Calu3 (cell line): ENCODE measurements around the gene APBA1. TPM values are rescaled to one million over a fixed set of nuclear protein-coding genes. Genes with fewer than 3 reads are reported as not detected.

ENCODE experiments used
- BruUV-seq: library from RNA; stranded (reverse); fragments of 400-500 nt; replicated peaks from 2 replicates; lab custom pipeline; 2021; lab: Mats Ljungman, UMichigan
- CTCF ChIA-PET: fragments of 300-600 bp; sonication (Branson Sonifier 250); formaldehyde crosslinking; loops from one replicate; lab custom pipeline; 2022; ENCODE audit warnings: antibody characterized with exemption; lab: Charles Lee
- DNase-seq: peaks from one replicate; pipeline ENCODE4 v3.0.0; 2022
- H3K27ac Mint-ChIP-seq: one replicate; pipeline ENCODE4 v1.8.0; 2022; ENCODE audit warnings: mixed read lengths; ENCODE audit not compliant: unreplicated experiment
- H3K27me3 Mint-ChIP-seq: one replicate; pipeline ENCODE4 v1.8.0; 2022; ENCODE audit warnings: mixed read lengths; ENCODE audit not compliant: unreplicated experiment
- H3K36me3 Mint-ChIP-seq: one replicate; pipeline ENCODE4 v1.8.0; 2022; ENCODE audit warnings: mild to moderate bottlenecking, moderate library complexity, mixed read lengths; ENCODE audit not compliant: insufficient read depth, unreplicated experiment
- H3K4me1 Mint-ChIP-seq: one replicate; pipeline ENCODE4 v1.8.0; 2022; ENCODE audit warnings: mild to moderate bottlenecking, low read depth, mixed read lengths; ENCODE audit not compliant: unreplicated experiment
- H3K4me3 Mint-ChIP-seq: one replicate; pipeline ENCODE4 v1.8.0; 2022; ENCODE audit warnings: mild to moderate bottlenecking, low read depth, moderate library complexity, mixed read lengths; ENCODE audit not compliant: unreplicated experiment
- H3K9me3 Mint-ChIP-seq: one replicate; pipeline ENCODE4 v1.8.0; 2022; ENCODE audit warnings: low read depth, mixed read lengths; ENCODE audit not compliant: unreplicated experiment
- CTCF ChIP-seq: fragments of 200-600 bp; IDR thresholded peaks from one replicate; pipeline ENCODE4 v1.8.0; 2022; ENCODE audit warnings: antibody characterized with exemption; ENCODE audit not compliant: unreplicated experiment
- intact Hi-C: fragments of 100-400 bp; cut with micrococcal nuclease; formaldehyde crosslinking; loops from one replicate; pipeline ENCODE4 v1.10.0; 2022; ENCODE audit not compliant: unreplicated experiment
- total RNA-seq: library from RNA; stranded (reverse); gene quantifications from 2 replicates; pipeline ENCODE4 v1.2.3, GENCODE V29; 2022

The APBA1 gene
- total RNA-seq, 1 experiment from 2014 or later: 4.4 TPM

GRCh38 chr9:69573651-69574050 is 98.5 kb downstream of the APBA1 start:
- no peak for TF ChIP-seq CTCF
- Mint-ChIP-seq H3K27me3 (no peaks in the 10 kb centered on the region), H3K4me3 (no peak overlapping the region), H3K36me3 (no peaks in the 10 kb centered on the region), H3K9me3 (no peaks in the 10 kb centered on the region), H3K27ac (no peak overlapping the region), H3K4me1 (peaks cover 26% of the 10 kb centered on the region)
- DNase-seq: no peak
- CTCF ChIA-PET: no interaction called here
- BruUV-seq: no TSS peak
- intact Hi-C loops: no loop called here

- CTCF ChIA-PET: no interaction called here
- H3K4me3 Mint-ChIP-seq: no peak overlapping the region
- TF ChIP-seq CTCF: no peak
- BruUV-seq: no TSS peak
- H3K27ac Mint-ChIP-seq: no peak overlapping the region
- no peaks in the 10 kb centered on the region for H3K9me3 Mint-ChIP-seq
- H3K4me1 Mint-ChIP-seq: peaks cover 26% of the 10 kb centered on the region
- no peaks in the 10 kb centered on the region for H3K36me3 Mint-ChIP-seq
- no peak for DNase-seq
- intact Hi-C loops: no loop called here
- no peaks in the 10 kb centered on the region for H3K27me3 Mint-ChIP-seq
Observed at GRCh38 chr9:69572611-69573010, 99.6 kb downstream of the APBA1 start.

GRCh38 chr9:69571032-69571431 is 101.1 kb downstream of the APBA1 start:
- Mint-ChIP-seq H3K9me3 (no peaks in the 10 kb centered on the region), H3K27me3 (no peaks in the 10 kb centered on the region), H3K4me3 (no peak overlapping the region), H3K4me1 (peaks cover 20% of the 10 kb centered on the region), H3K36me3 (no peaks in the 10 kb centered on the region), H3K27ac (no peak overlapping the region)
- CTCF ChIA-PET: no interaction called here
- BruUV-seq: no TSS peak
- intact Hi-C loops: no loop called here
- no peak for TF ChIP-seq CTCF
- DNase-seq: no peak

GRCh38 chr9:69569738-69570451 is 102.3 kb downstream of the APBA1 start:
- BruUV-seq: no TSS peak
- no peaks in the 10 kb centered on the region for H3K9me3 Mint-ChIP-seq
- intact Hi-C loops: no loop called here
- H3K4me3 Mint-ChIP-seq: no peak overlapping the region
- no peaks in the 10 kb centered on the region for H3K27me3 Mint-ChIP-seq
- H3K27ac Mint-ChIP-seq: no peak overlapping the region
- no peak for DNase-seq
- peaks cover 20% of the 10 kb centered on the region for H3K4me1 Mint-ChIP-seq
- TF ChIP-seq CTCF: no peak
- H3K36me3 Mint-ChIP-seq: no peaks in the 10 kb centered on the region
- CTCF ChIA-PET: no interaction called here
